Keratinocyte (primary cell): ENCODE results near the gene TAS1R2. TPM values are rescaled to one million over a fixed set of nuclear protein-coding genes. Genes with fewer than 3 reads are reported as not detected.

Experiments
- DNase-seq: peaks from one replicate; pipeline ENCODE4 v3.0.0-alpha.2; 2011; ENCODE audit warnings: low read depth, missing footprints, low spot score
- FAIRE-seq: peaks from 2 replicates; lab custom pipeline; 2011; peaks lifted over from hg19 to GRCh38; lab: Jason Lieb, UNC
- H2AFZ ChIP-seq: 2 replicates; pipeline ENCODE4 v1.6.0; 2012; ENCODE audit warnings: low read length, control low read depth, inconsistent platforms; ENCODE audit not compliant: control insufficient read depth
- H3K27ac ChIP-seq: 2 replicates; pipeline ENCODE4 v1.5.1; 2011; ENCODE audit warnings: low read length; ENCODE audit not compliant: control insufficient read depth, insufficient read depth
- H3K27me3 ChIP-seq: 3 replicates; pipeline ENCODE4 v1.6.0; 2011; ENCODE audit warnings: low read length; ENCODE audit not compliant: control insufficient read depth, insufficient read depth; ENCODE audit errors: extremely low read depth
- H3K36me3 ChIP-seq, 2 experiments: 2 replicates in 1 of 2; 3 replicates in 1 of 2; pipeline ENCODE4 v1.5.1; 2011; ENCODE audit warnings: low read length in 2 of 2, mild to moderate bottlenecking in 1 of 2; ENCODE audit not compliant: control insufficient read depth in 2 of 2, insufficient read depth in 2 of 2; ENCODE audit errors: extremely low read depth in 1 of 2
- H3K4me1 ChIP-seq: 3 replicates; pipeline ENCODE4 v1.5.1; 2011; ENCODE audit warnings: low read length; ENCODE audit not compliant: control insufficient read depth, insufficient read depth; ENCODE audit errors: extremely low read depth
- H3K4me2 ChIP-seq: 3 replicates; pipeline ENCODE4 v1.6.0; 2011; ENCODE audit warnings: low read depth, low read length; ENCODE audit not compliant: control insufficient read depth, insufficient read depth; ENCODE audit errors: extremely low read depth
- H3K4me3 ChIP-seq, 3 experiments: fragments of 200-600 bp in 1 of 3; sonication (generic) in 1 of 3; 2 replicates in 2 of 3; 3 replicates in 1 of 3; pipeline ENCODE4 v1.5.1; 2011 to 2016; ENCODE audit warnings: low read length in 3 of 3, mild to moderate bottlenecking in 3 of 3, control low read depth in 2 of 3, inconsistent platforms in 1 of 3, low read depth in 1 of 3, mixed read lengths in 1 of 3, mixed run types in 1 of 3, moderate library complexity in 1 of 3; ENCODE audit not compliant: control insufficient read depth in 2 of 3, insufficient read depth in 2 of 3; ENCODE audit errors: extremely low read depth in 1 of 3
- H3K79me2 ChIP-seq: 2 replicates; pipeline ENCODE4 v1.6.0; 2012; ENCODE audit warnings: low read length; ENCODE audit not compliant: control insufficient read depth, insufficient read depth
- H3K9ac ChIP-seq: 3 replicates; pipeline ENCODE4 v1.6.0; 2011; ENCODE audit warnings: low read length; ENCODE audit not compliant: control insufficient read depth, insufficient read depth; ENCODE audit errors: extremely low read depth
- H3K9me1 ChIP-seq: 3 replicates; pipeline ENCODE4 v1.6.0; 2011; ENCODE audit warnings: low read length; ENCODE audit not compliant: control insufficient read depth, insufficient read depth; ENCODE audit errors: extremely low read depth
- H3K9me3 ChIP-seq: 2 replicates; pipeline ENCODE4 v1.5.1; 2012; ENCODE audit warnings: low read depth, low read length; ENCODE audit not compliant: control insufficient read depth
- H4K20me1 ChIP-seq: 3 replicates; pipeline ENCODE4 v1.6.0; 2011; ENCODE audit warnings: low read length; ENCODE audit not compliant: control insufficient read depth, insufficient read depth; ENCODE audit errors: extremely low read depth
- EZH2 ChIP-seq: IDR thresholded peaks from one replicate; pipeline ENCODE4 v1.6.1; 2012; ENCODE audit warnings: inconsistent platforms, mild to moderate bottlenecking, low read length, moderate library complexity
- dilution Hi-C: fragments of 300-500 bp; cut with MboI; formaldehyde crosslinking; loops from one replicate; pipeline ENCODE4 v1.7.0; 2020; ENCODE audit warnings: low sequenced_read_pairs; ENCODE audit not compliant: extremely low pct_ligation_motif_present
- polyA plus RNA-seq, 5 experiments: library from polyadenylated mRNA; depleted of rRNA in 3 of 5; stranded (reverse) in 3 of 5; stranded (forward) in 1 of 5; unstranded in 1 of 5; fragments of >200 nt; gene quantifications; 1 replicate in 1 of 5; 2 replicates in 3 of 5; 3 replicates in 1 of 5; pipeline versions ENCODE4 v1.2.1 to v1.2.3, GENCODE V29; 2011 to 2012; ENCODE audit warnings: missing spikeins in 2 of 5, low read depth in 1 of 5, low replicate concordance in 1 of 5
- TF ChIP-seq, protein P1 (sequence below), 3 experiments: IDR thresholded peaks in 1 of 3; conservative IDR thresholded peaks in 1 of 3; optimal IDR thresholded peaks in 1 of 3; 2 replicates in 2 of 3; 3 replicates in 1 of 3; pipeline versions ENCODE3 to v1.5.1; 2011; ENCODE audit warnings: low read length in 3 of 3, mild to moderate bottlenecking in 3 of 3, moderate library complexity in 2 of 3, control low read depth in 1 of 3, inconsistent platforms in 1 of 3; ENCODE audit not compliant: insufficient read depth in 2 of 3; ENCODE audit errors: extremely low read depth in 1 of 3

TAS1R2 gene
- polyA plus RNA-seq, 1 donor (not counting 4 experiments of a cell fraction or from before 2014, with no cell fraction given): not detected

- dilution Hi-C loops: no loop called here
Measured at GRCh38 chr1:18807334-18808063, 52.0 kb downstream of the TAS1R2 start.

GRCh38 chr1:18805925-18806849 is 53.3 kb downstream of the TAS1R2 start:
- no peak for DNase-seq
- no peak overlapping the region for H3K9ac ChIP-seq
- H3K27me3 ChIP-seq: peaks cover 9% of the 10 kb centered on the region
- H3K4me3 ChIP-seq: no peak overlapping the region
- dilution Hi-C loops: no loop called here
- H3K79me2 ChIP-seq: no peaks in the 10 kb centered on the region
- H3K4me1 ChIP-seq: no peaks in the 10 kb centered on the region
- no peaks in the 10 kb centered on the region for H3K36me3 ChIP-seq
- H3K27ac ChIP-seq: no peak overlapping the region
- no peaks in the 10 kb centered on the region for H4K20me1 ChIP-seq
- H3K4me2 ChIP-seq: no peak overlapping the region
- H3K9me1 ChIP-seq: no peaks in the 10 kb centered on the region
- no peak overlapping the region for H2AFZ ChIP-seq
- TF ChIP-seq, protein P1, sequence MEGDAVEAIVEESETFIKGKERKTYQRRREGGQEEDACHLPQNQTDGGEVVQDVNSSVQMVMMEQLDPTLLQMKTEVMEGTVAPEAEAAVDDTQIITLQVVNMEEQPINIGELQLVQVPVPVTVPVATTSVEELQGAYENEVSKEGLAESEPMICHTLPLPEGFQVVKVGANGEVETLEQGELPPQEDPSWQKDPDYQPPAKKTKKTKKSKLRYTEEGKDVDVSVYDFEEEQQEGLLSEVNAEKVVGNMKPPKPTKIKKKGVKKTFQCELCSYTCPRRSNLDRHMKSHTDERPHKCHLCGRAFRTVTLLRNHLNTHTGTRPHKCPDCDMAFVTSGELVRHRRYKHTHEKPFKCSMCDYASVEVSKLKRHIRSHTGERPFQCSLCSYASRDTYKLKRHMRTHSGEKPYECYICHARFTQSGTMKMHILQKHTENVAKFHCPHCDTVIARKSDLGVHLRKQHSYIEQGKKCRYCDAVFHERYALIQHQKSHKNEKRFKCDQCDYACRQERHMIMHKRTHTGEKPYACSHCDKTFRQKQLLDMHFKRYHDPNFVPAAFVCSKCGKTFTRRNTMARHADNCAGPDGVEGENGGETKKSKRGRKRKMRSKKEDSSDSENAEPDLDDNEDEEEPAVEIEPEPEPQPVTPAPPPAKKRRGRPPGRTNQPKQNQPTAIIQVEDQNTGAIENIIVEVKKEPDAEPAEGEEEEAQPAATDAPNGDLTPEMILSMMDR (optimal IDR thresholded peaks at IDR 0.05 in 1 of 3, IDR thresholded peaks at IDR 0.05 in 1 of 3, conservative IDR thresholded peaks at IDR 0.05 in 1 of 3; ENCODE audit: extremely low read depth in 1 of 3, insufficient read depth in 2 of 3, low read length in 3 of 3): no peak
- no peak for TF ChIP-seq EZH2
- H3K9me3 ChIP-seq: no peaks in the 10 kb centered on the region
- no peak for FAIRE-seq

More at GRCh38 chr1:18807334-18808063, 52.0 kb downstream of the TAS1R2 start:
- Histone ChIP-seq H3K79me2 (no peaks in the 10 kb centered on the region), H3K4me1 (no peaks in the 10 kb centered on the region), H3K27ac (no peak overlapping the region), H3K27me3 (peaks cover 9% of the 10 kb centered on the region), H2AFZ (no peak overlapping the region), H3K4me2 (no peak overlapping the region), H4K20me1 (no peaks in the 10 kb centered on the region), H3K4me3 (no peak overlapping the region), H3K9me3 (no peaks in the 10 kb centered on the region), H3K9ac (no peak overlapping the region), H3K36me3 (no peaks in the 10 kb centered on the region), H3K9me1 (no peaks in the 10 kb centered on the region)
- FAIRE-seq (no peak), DNase-seq (no peak)
- no peak for TF ChIP-seq EZH2
- TF ChIP-seq, protein P1 (optimal IDR thresholded peaks at IDR 0.05 in 1 of 3, IDR thresholded peaks at IDR 0.05 in 1 of 3, conservative IDR thresholded peaks at IDR 0.05 in 1 of 3; ENCODE audit: extremely low read depth in 1 of 3, insufficient read depth in 2 of 3, low read length in 3 of 3): no peak
